Activated CD4-positive, alpha-beta memory T cell treated with anti-CD3 and anti-CD28 coated beads, Interleukin-2, amount 10 ng/mL, durations not matched to agents 7 days and 5 days (primary cell): ENCODE results near the gene RBM43. TPM values are rescaled to one million over a fixed set of nuclear protein-coding genes. Genes with fewer than 3 reads are reported as not detected.
A peak's percentile ranks its signal among the peaks of the same experiment; 100 is the strongest.
"Not testable (repeated sequence)": the region's sequence is repeated elsewhere in the genome, so short reads cannot be mapped to it uniquely, and the experiment has no call there.

Source experiments
- CTCF ChIA-PET: fragments of 350-600 bp; sonication (Branson Sonifier 250); formaldehyde crosslinking; loops from one replicate; lab custom pipeline; 2021; ENCODE audit warnings: antibody characterized with exemption, inconsistent platforms; lab: Charles Lee
- POLR2A ChIA-PET: fragments of 350-600 bp; sonication (Branson Sonifier 250); formaldehyde crosslinking; loops from one replicate; lab custom pipeline; 2021; ENCODE audit warnings: antibody characterized with exemption; lab: Charles Lee
- DNase-seq: peaks from one replicate; pipeline ENCODE4 v3.0.0-alpha.2; 2020
- H3K27ac Mint-ChIP-seq: one replicate; pipeline ENCODE4 v1.8.0; 2021; ENCODE audit warnings: mild to moderate bottlenecking, mixed read lengths
- H3K27me3 Mint-ChIP-seq: one replicate; pipeline ENCODE4 v1.8.0; 2021; ENCODE audit warnings: mixed read lengths
- H3K36me3 Mint-ChIP-seq: one replicate; pipeline ENCODE4 v1.8.0; 2021; ENCODE audit warnings: low read depth, mixed read lengths
- H3K4me1 Mint-ChIP-seq: one replicate; pipeline ENCODE4 v1.8.0; 2021; ENCODE audit warnings: mixed read lengths
- H3K4me3 Mint-ChIP-seq: one replicate; pipeline ENCODE4 v1.8.0; 2021; ENCODE audit warnings: mild to moderate bottlenecking, mixed read lengths
- H3K9me3 Mint-ChIP-seq: one replicate; pipeline ENCODE4 v1.8.0; 2021; ENCODE audit warnings: mixed read lengths
- total RNA-seq, 2 experiments: library from RNA; stranded (reverse); gene quantifications; one replicate each; pipeline ENCODE4 v1.2.3, GENCODE V29; 2021

RBM43 gene
- total RNA-seq, 2 experiments from 2014 or later, result 8.5 to 8.9 TPM

DNA sequence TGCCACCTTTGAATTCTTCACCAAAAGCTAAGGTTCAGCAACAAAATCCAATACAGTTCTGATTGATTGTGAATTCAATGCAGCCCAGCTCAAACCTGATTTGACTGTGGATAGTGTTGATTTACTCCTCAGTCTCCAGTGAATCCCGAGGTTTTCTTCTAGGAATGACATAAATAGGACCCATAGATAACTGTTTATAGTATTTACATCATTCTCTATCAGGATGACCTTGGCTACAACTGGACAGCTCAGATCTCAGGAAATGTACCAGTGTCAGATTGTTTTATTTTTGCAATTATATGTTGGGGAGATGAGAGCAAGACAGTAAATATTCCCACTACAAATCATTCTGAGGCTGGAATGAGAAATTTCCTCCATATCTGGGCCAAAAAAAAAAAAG lies 21.2 kb downstream of the RBM43 start:
- H3K4me1 Mint-ChIP-seq, result no peaks in the 10 kb centered on the region
- H3K36me3 Mint-ChIP-seq, result no peaks in the 10 kb centered on the region
- DNase-seq, result no peak
- peaks cover 7% of the 10 kb centered on the region for H3K27me3 Mint-ChIP-seq
- H3K9me3 Mint-ChIP-seq, result no peaks in the 10 kb centered on the region
- H3K27ac Mint-ChIP-seq, result no peak overlapping the region
- H3K4me3 Mint-ChIP-seq, result no peak overlapping the region
- ChIA-PET POLR2A (no interaction called here), CTCF (interaction anchor here (2.4 kb wide), 1 partner anchor 8 kb away, joined by 22 read pairs; no protein-coding TSS in a partner anchor)

DNA sequence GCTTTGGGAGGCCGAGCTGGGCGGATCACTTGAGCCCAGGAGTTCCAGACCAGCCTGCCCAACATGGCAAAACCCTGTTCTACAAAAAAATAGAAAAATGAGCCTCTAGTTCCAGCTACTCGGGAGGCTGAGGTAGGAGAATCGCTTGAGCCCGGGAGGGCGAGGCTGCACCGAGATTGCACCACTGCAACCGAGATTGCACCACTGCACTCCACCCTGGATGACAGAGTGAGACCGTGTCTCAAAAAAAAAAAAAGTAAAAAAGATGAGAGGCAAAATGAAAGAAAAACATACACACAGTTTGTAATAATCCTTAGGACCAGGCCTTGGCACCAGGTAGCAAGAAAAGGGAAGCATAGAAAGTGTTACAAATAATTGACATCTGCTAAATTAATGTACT lies 22.0 kb downstream of the RBM43 start:
- DNase-seq, result no peak
- Mint-ChIP-seq H3K4me3 (no peak overlapping the region), H3K36me3 (no peaks in the 10 kb centered on the region), H3K27me3 (peaks cover 10% of the 10 kb centered on the region), H3K4me1 (no peaks in the 10 kb centered on the region), H3K27ac (no peak overlapping the region), H3K9me3 (no peaks in the 10 kb centered on the region)
- POLR2A ChIA-PET, result interaction anchor here (0.7 kb wide), 1 partner anchor 50 kb away, joined by 3 read pairs; the partner anchor contains the start of gene NMI
- CTCF ChIA-PET, result interaction anchor here (1.0 to 2.4 kb wide), 8 partner anchors 9 to 156 kb away, joined by 3 to 22 read pairs (median 6); no protein-coding TSS in a partner anchor

DNA sequence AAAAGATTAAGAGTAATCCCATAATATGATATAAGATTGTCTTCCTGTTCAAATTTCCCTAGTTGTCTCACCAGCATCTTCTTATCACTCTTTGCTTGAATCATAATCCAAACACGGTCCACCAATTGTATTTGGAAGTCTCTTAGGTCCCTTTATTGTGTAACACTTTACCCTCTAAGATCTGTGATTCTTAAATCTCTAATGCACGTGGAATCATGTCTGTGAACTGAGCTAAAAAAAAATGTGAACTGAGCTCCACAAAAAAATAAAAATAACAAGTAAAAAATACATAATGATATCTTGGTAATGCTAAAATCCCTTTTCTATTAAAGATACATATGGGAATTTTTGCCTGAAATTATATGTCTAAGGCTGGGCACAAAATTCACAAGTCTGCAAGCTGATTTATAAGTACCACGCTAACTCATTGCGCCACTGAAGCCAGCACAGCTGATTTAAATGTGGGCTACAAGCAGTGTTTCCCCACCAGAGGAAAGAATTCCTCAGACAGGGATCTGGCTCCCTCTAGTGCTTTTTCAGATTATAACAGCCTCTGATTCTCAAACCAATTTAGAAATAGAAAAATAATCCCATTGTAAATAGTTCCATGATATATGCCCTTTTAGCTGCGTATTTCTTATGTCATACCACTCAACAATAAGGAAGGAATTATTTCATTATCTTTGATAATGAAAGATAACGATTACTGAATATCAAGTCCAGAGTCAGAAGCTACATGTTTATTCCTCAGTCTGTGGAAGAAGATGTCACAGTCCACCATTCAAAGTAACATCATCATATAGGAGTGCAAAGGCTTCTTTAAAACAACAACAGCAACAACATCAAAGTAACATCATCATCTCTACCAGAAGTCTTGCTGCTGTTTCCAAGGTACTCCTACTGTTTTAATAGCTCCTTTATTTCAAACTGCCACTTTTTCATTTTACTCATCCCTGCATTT lies 22.9 kb downstream of the RBM43 start:
- H3K4me1 Mint-ChIP-seq, result no peaks in the 10 kb centered on the region
- ChIA-PET CTCF (interaction anchor here (0.7 to 2.4 kb wide), 14 partner anchors 10 to 638 kb away, joined by 3 to 22 read pairs (median 4); no protein-coding TSS in a partner anchor), POLR2A (interaction anchor here (0.7 kb wide), 1 partner anchor 51 kb away, joined by 3 read pairs; the partner anchor contains the start of gene NMI)
- H3K4me3 Mint-ChIP-seq, result no peak overlapping the region
- peaks cover 10% of the 10 kb centered on the region for H3K27me3 Mint-ChIP-seq
- no peaks in the 10 kb centered on the region for H3K36me3 Mint-ChIP-seq
- H3K27ac Mint-ChIP-seq, result no peak overlapping the region
- peak; percentile 25 for DNase-seq
- H3K9me3 Mint-ChIP-seq, result no peaks in the 10 kb centered on the region

DNA sequence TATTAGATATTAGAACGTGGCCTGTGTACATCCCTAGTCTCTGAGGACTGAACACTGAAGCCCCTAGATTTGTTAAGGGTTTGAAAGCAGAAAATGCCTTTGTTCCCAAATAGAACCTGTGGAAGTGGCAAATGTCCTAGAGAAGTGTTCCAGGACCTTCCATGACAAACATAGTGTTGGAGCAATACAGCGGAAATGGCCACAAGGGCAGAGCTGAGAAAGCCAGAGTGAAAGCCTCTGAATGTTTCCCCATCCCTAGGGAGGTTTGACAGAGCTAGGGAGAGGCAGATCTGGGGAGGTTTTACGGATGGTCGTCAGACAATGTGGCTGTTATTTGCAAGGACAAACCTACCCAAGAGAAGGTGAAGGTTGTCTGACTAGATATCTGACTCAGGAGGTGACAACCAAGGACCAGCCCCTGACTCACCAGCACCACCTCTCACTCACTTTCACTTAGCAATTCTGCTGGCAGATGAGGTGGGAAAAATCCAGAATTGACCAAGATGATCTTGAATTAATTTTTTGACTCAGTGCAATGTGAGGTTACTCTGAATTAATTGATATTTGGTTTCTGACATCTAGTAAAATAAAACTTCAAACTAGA lies 24.1 kb downstream of the RBM43 start:
- ChIA-PET CTCF (interaction anchor here (1.0 to 2.1 kb wide), 2 partner anchors 12 to 1636 kb away, joined by 3 to 13 read pairs; no protein-coding TSS in a partner anchor), POLR2A (interaction anchor here (0.8 kb wide), 1 partner anchor 23 kb away, joined by 3 read pairs; no protein-coding TSS in a partner anchor)
- no peak for DNase-seq
- H3K9me3 Mint-ChIP-seq, result no peaks in the 10 kb centered on the region
- H3K27ac Mint-ChIP-seq, result no peak overlapping the region
- no peaks in the 10 kb centered on the region for H3K36me3 Mint-ChIP-seq
- H3K4me1 Mint-ChIP-seq, result no peaks in the 10 kb centered on the region
- no peak overlapping the region for H3K4me3 Mint-ChIP-seq
- H3K27me3 Mint-ChIP-seq, result peaks cover 10% of the 10 kb centered on the region

DNA sequence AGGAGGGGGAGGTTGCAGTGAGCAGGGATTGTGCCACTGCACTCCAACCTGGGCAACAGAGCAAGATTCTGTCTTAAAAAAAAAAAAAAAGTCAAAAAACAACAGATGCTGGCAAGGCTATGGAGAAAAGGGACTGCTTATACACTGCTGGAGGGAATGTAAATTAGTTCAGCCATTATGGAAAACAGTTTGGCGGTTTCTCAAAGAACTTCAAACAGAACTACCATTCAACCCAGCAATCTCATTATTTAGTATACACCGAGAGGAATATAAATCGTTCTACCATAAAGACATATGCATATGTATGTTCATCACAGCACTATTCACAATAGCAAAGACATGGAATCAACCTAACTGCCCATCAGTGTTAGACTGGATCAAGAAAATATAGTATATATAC lies 27.9 kb downstream of the RBM43 start:
- POLR2A ChIA-PET, H3K27ac Mint-ChIP-seq, DNase-seq, H3K9me3 Mint-ChIP-seq, H3K4me1 Mint-ChIP-seq, H3K4me3 Mint-ChIP-seq, H3K36me3 Mint-ChIP-seq: not testable (repeated sequence)
- CTCF ChIA-PET, result interaction anchor here (0.6 kb wide), 1 partner anchor 765 kb away, joined by 3 read pairs; no protein-coding TSS in a partner anchor
- peaks cover 26% of the 10 kb centered on the region for H3K27me3 Mint-ChIP-seq

DNA sequence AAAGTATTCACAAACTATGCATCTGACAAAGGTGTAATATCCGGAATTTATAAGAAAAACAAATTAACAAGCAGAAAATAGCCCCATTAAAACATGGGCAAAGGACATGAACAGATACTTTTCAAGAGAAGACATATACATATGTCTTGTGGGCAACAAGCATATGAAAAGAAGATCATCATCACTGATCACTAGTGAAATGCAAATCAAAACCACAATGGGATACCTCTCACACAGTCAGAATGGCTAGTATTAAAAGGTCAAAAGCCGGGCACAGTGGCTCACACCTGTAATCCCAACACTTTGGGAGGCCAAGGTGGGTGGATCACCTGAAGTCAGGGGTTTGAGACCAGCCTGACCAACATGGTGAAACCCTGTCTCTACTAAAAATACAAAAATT lies 28.4 kb downstream of the RBM43 start:
- CTCF ChIA-PET, H3K36me3 Mint-ChIP-seq, DNase-seq, H3K9me3 Mint-ChIP-seq, POLR2A ChIA-PET, H3K27ac Mint-ChIP-seq, H3K4me3 Mint-ChIP-seq, H3K4me1 Mint-ChIP-seq: not testable (repeated sequence)
- peaks cover 26% of the 10 kb centered on the region for H3K27me3 Mint-ChIP-seq

DNA sequence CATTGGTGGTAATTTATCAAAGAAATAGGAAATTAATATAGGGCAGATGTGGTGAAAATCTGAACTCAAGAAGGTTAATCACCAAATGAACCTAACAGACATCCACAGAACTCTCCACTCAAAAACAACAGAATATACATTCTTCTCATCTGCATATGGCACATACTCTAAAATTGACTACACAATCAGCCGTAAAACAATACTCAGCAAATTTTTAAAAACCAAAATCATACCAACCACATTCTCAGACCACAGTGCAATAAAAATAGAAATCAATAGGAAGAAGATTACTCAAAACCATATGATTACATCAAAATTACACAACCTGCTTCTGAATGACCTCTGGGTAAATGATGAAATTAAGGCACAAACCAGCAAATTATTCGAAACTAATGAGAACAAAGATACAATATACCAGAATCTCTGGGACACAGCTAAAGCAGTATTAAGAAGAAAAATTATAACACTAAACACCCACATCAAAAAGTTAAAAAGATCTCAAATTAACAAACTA lies 31.0 kb downstream of the RBM43 start:
- ChIA-PET CTCF (no interaction called here), POLR2A (no interaction called here)
- no peak overlapping the region for H3K4me3 Mint-ChIP-seq
- H3K36me3 Mint-ChIP-seq, result no peaks in the 10 kb centered on the region
- H3K9me3 Mint-ChIP-seq, result no peaks in the 10 kb centered on the region
- H3K27ac Mint-ChIP-seq, result no peak overlapping the region
- no peak for DNase-seq
- no peaks in the 10 kb centered on the region for H3K4me1 Mint-ChIP-seq
- H3K27me3 Mint-ChIP-seq, result peaks cover 24% of the 10 kb centered on the region

DNA sequence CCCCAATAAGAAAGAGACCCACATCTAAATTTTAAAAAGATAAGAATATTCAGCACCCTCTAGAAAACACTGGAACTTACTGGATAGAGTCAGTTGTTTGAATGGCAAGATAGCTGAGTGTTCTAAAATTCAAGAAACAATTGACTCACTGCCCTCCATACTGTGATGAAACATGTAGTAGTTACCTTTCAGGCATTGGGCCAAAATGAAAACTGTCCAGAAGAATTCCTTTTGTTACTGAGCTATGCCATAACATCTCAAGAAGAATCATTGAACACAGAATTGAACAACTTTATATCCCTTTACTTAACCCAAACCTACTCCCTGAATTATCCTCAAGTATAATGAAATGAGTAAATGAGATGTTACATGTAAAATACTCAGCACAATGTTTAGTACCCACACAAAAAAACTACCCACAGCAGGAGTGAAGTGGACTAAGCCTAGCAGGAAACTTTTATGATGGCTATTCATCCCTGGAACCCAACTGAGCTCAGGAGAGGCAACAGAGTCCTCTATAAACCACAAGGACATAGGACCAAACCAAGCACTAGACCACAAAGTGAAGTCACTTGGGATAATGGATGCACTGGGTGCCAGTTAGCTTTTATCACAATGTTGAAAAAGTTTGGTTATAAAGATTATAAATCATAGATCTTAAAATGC lies 32.7 kb downstream of the RBM43 start:
- ChIA-PET CTCF (interaction anchor here (2.3 kb wide), 1 partner anchor 10 kb away, joined by 7 read pairs; no protein-coding TSS in a partner anchor), POLR2A (no interaction called here)
- no peaks in the 10 kb centered on the region for H3K9me3 Mint-ChIP-seq
- no peak overlapping the region for H3K4me3 Mint-ChIP-seq
- no peaks in the 10 kb centered on the region for H3K36me3 Mint-ChIP-seq
- no peaks in the 10 kb centered on the region for H3K4me1 Mint-ChIP-seq
- H3K27me3 Mint-ChIP-seq, result peaks cover 22% of the 10 kb centered on the region
- no peak for DNase-seq
- H3K27ac Mint-ChIP-seq, result no peak overlapping the region

DNA sequence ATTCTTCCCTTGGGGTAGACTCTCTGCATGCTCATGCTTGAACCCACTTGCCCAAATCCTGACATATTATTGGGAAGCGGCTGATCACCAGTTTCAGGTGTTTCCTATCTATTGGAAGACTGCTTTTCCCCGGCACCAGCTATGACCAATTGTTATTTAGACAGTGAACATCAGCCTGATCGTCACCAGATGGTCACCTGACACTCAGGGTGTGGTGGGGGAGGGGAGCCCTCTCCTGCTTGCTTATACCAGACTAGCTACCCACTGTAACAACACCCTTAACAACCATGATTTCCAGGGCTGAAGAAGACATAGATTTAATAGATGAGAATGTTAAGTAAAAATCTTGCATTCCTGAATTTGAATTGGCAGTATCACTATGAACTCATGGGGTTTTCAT lies 44.3 kb downstream of the RBM43 start:
- no peaks in the 10 kb centered on the region for H3K36me3 Mint-ChIP-seq
- no peak overlapping the region for H3K27ac Mint-ChIP-seq
- H3K9me3 Mint-ChIP-seq, result no peaks in the 10 kb centered on the region

DNA sequence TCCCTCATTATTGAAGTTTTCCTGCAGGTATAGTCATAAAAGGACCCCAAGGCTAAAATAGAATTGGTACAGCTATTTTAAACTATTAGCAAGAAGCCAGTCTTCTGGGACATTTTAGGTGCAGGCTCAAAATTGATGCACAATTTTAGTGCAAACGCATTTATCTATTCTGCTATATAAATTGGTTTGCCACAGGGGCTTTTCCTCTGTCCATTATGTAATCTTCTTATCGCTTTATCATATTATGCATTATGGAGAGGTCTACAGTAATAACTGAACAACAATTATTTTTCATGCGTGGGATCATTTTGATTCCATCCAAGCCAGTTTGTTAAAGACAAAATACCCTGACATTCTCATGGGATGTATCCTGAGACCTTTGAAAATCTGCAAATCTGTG lies 54.6 kb downstream of the RBM43 start:
- Mint-ChIP-seq H3K36me3 (no peaks in the 10 kb centered on the region), H3K4me3 (no peak overlapping the region), H3K9me3 (no peaks in the 10 kb centered on the region), H3K4me1 (no peaks in the 10 kb centered on the region), H3K27me3 (peaks cover 5% of the 10 kb centered on the region), H3K27ac (no peak overlapping the region)
- ChIA-PET CTCF (no interaction called here), POLR2A (no interaction called here)
- no peak for DNase-seq

More for the DNA sequence above, 44.3 kb downstream of the RBM43 start:
- no peak overlapping the region for H3K4me3 Mint-ChIP-seq
- CTCF ChIA-PET, result no interaction called here
- POLR2A ChIA-PET, result no interaction called here
- H3K4me1 Mint-ChIP-seq, result no peaks in the 10 kb centered on the region
- DNase-seq, result no peak
- H3K27me3 Mint-ChIP-seq, result peaks cover 9% of the 10 kb centered on the region

DNA sequence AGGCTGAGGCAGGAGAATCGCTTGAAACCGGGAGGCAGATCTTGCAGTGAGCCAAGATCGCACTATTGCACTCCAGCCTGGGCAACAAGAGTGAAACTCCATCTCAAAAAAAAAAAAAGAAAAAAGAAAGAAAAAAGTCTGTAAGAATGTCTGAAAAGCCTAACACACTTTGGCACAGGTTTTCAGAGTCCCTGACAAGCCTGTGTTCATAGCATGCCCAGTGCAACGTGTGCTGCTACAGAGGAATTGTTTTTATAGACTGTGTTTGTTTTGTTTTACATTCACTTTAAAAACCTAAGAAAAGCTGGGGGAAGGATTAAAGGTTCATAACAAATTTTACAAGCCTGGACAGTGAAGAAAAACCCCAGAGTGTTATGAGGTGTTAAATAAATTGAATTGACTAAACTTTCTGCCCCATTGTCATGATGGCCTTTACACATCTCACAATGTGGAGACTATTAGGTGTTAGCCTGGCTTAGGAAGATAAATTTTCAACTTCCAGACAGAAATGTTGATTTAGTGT lies 55.2 kb downstream of the RBM43 start:
- Mint-ChIP-seq H3K36me3 (no peaks in the 10 kb centered on the region), H3K4me1 (no peaks in the 10 kb centered on the region), H3K27me3 (peaks cover 5% of the 10 kb centered on the region), H3K4me3 (no peak overlapping the region), H3K9me3 (no peaks in the 10 kb centered on the region), H3K27ac (no peak overlapping the region)
- ChIA-PET POLR2A (no interaction called here), CTCF (no interaction called here)
- DNase-seq, result no peak

DNA sequence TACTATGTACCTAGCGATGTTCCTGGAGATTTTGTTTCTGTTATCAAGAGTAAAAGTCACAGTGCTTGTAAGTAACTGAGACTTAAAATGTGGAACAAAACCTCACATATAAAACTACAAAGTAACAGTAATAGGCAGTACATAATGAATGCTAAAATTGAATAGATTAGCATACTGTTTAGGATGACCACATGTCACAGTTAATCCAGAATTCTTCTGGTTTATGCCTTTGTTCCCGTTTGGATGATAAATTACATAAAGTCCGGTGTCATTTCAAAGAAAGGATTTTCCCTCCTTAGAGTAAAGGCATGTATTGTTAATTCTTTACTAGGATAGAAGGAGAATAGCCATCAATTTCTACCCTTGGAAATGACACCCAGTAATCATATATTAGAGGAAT lies 56.1 kb downstream of the RBM43 start:
- POLR2A ChIA-PET, result no interaction called here
- H3K27me3 Mint-ChIP-seq, result peaks cover 7% of the 10 kb centered on the region

More for the DNA sequence above, 56.1 kb downstream of the RBM43 start:
- no peak overlapping the region for H3K27ac Mint-ChIP-seq
- no peaks in the 10 kb centered on the region for H3K9me3 Mint-ChIP-seq
- H3K4me3 Mint-ChIP-seq, result no peak overlapping the region
- no peaks in the 10 kb centered on the region for H3K36me3 Mint-ChIP-seq
- DNase-seq, result no peak
- no peaks in the 10 kb centered on the region for H3K4me1 Mint-ChIP-seq
- CTCF ChIA-PET, result no interaction called here
